ENCODE data around the gene GPR107. TPM values are rescaled to one million over a fixed set of nuclear protein-coding genes. Genes with fewer than 3 reads are reported as not detected.

The GPR107 gene
- total RNA-seq, 1 donor from 2014 or later, result 21.7 TPM

- intact Hi-C loops (cut with micrococcal nuclease), result no loop called here
Observed at GRCh38 chr9:130155647-130156046, 101.9 kb downstream of the GPR107 start.

- intact Hi-C loops (cut with micrococcal nuclease), result no loop called here
Observed at GRCh38 chr9:130156672-130157071, 103.0 kb downstream of the GPR107 start.

GRCh38 chr9:130157079-130157478 lies 103.4 kb downstream of the GPR107 start:
- intact Hi-C loops (cut with micrococcal nuclease), result no loop called here

- intact Hi-C loops (cut with micrococcal nuclease), result no loop called here
Observed at GRCh38 chr9:130158001-130158400, 104.3 kb downstream of the GPR107 start.

- intact Hi-C loops (cut with micrococcal nuclease), result no loop called here
Observed at GRCh38 chr9:130159057-130159456, 105.4 kb downstream of the GPR107 start.

- intact Hi-C loops (cut with micrococcal nuclease), result no loop called here
Observed at GRCh38 chr9:130159915-130160670, 106.4 kb downstream of the GPR107 start.

GRCh38 chr9:130160862-130161470 lies 107.3 kb downstream of the GPR107 start:
- intact Hi-C loops (cut with micrococcal nuclease), result no loop called here

GRCh38 chr9:130165579-130165978 lies 111.9 kb downstream of the GPR107 start:
- intact Hi-C loops (cut with micrococcal nuclease), result no loop called here

GRCh38 chr9:130166399-130166798 lies 112.7 kb downstream of the GPR107 start:
- intact Hi-C loops (cut with micrococcal nuclease), result no loop called here

- intact Hi-C loops (cut with micrococcal nuclease), result no loop called here
Observed at GRCh38 chr9:130167927-130168326, 114.2 kb downstream of the GPR107 start.

GRCh38 chr9:130171226-130172148 lies 117.8 kb downstream of the GPR107 start:
- intact Hi-C loops (cut with micrococcal nuclease), result loop anchor here (5.0 kb wide), 1 partner anchor 44 kb away; no protein-coding TSS in a partner anchor

GRCh38 chr9:130172161-130172857 lies 118.6 kb downstream of the GPR107 start, which contains the start of gene NCS1:
TSS of gene NCS1 (plus strand) at chr9:130172404. CDS start at chr9:130172664, 260 bp downstream.
- intact Hi-C loops (cut with micrococcal nuclease), result loop anchor here (5.0 kb wide), 1 partner anchor 45 kb away; no protein-coding TSS in a partner anchor

- intact Hi-C loops (cut with micrococcal nuclease), result loop anchor here (5.0 kb wide), 1 partner anchor 46 kb away; no protein-coding TSS in a partner anchor
Observed at GRCh38 chr9:130172858-130173665, 119.4 kb downstream of the GPR107 start.

- intact Hi-C loops (cut with micrococcal nuclease), result loop anchor here (5.0 kb wide), 1 partner anchor 46 kb away; no protein-coding TSS in a partner anchor
Observed at GRCh38 chr9:130173666-130173983, 119.9 kb downstream of the GPR107 start.

- intact Hi-C loops (cut with micrococcal nuclease), result loop anchor here (5.0 kb wide), 1 partner anchor 47 kb away; no protein-coding TSS in a partner anchor
Observed at GRCh38 chr9:130174025-130174424, 120.3 kb downstream of the GPR107 start.

- intact Hi-C loops (cut with micrococcal nuclease), result loop anchor here (5.0 kb wide), 1 partner anchor 48 kb away; no protein-coding TSS in a partner anchor
Observed at GRCh38 chr9:130174920-130175321, 121.2 kb downstream of the GPR107 start.

GRCh38 chr9:130175355-130175754 lies 121.6 kb downstream of the GPR107 start:
- intact Hi-C loops (cut with micrococcal nuclease), result no loop called here

- intact Hi-C loops (cut with micrococcal nuclease), result no loop called here
Observed at GRCh38 chr9:130176760-130177159, 123.1 kb downstream of the GPR107 start.

- intact Hi-C loops (cut with micrococcal nuclease), result no loop called here
Observed at GRCh38 chr9:130177898-130178805, 124.4 kb downstream of the GPR107 start.
